ENCODE measurements around the gene KCNS3. TPM values are rescaled to one million over a fixed set of nuclear protein-coding genes. Genes with fewer than 3 reads are reported as not detected.
A peak's percentile ranks its signal among the peaks of the same experiment; 100 is the strongest.

The KCNS3 gene
- total and polyA plus RNA-seq, 12 donors, result 0.50 to 4.3 (median 1.8) TPM

- Histone ChIP-seq H3K27me3 (no peaks in the 10 kb centered on the region), H3K4me3 (no peak overlapping the region), H3K4me1 (replicated peaks in 1 of 2) (peaks cover 0 to 5% of the 10 kb centered on the region in 2 donors), H3K36me3 (replicated peaks in 1 of 2) (no peaks in the 10 kb centered on the region), H3K27ac (no peak overlapping the region), H3K9me3 (replicated peaks in 1 of 3) (no peaks in the 10 kb centered on the region)
- intact Hi-C loops (cut with DNase I), result no loop called here
- DNase-seq, result no peak
- 67 to 90% (median 82%) methylated on average over 2 of the region's 2 CpGs for WGBS, 4 donors
- TF ChIP-seq CTCF (IDR thresholded peaks at IDR 0.05) (no peak), POLR2A (IDR thresholded peaks at IDR 0.05) (no peak)
Measured at GRCh38 chr2:17873021-17873420, 5.4 kb upstream of the KCNS3 start.

DNA sequence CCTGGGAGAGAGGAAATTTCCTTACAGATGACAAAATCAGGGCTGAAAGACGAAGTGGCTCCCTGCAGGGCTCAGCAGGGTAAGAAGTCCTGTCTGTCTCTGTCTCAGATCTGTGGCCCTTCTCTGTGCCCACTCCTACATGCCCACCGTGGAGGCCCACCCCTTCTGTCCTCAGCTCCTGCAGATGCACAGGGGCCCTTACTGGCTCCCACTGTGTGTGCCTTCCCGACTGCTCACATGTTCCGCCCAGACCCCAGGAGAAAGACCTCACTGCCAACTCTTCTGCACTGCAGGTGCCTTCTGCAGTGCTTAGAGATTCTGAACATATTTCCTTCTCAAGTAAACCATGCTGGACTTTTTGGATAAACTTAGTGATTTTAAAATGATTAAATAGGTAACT, 1.9 kb upstream of the KCNS3 start:
- no peaks in the 10 kb centered on the region for H3K9me3 ChIP-seq (replicated peaks in 1 of 3)
- H3K36me3 ChIP-seq (replicated peaks in 1 of 2), result no peaks in the 10 kb centered on the region
- H3K4me3 ChIP-seq, result no peak overlapping the region
- H3K27ac ChIP-seq, result no peak overlapping the region
- TF ChIP-seq POLR2A (IDR thresholded peaks at IDR 0.05) (no peak), CTCF (IDR thresholded peaks at IDR 0.05) (no peak)
- no peak for DNase-seq
- intact Hi-C loops (cut with DNase I), result no loop called here
- H3K27me3 ChIP-seq, result peaks cover 13% of the 10 kb centered on the region
- H3K4me1 ChIP-seq (replicated peaks in 1 of 2), result peaks cover 10 to 12% of the 10 kb centered on the region in 2 donors
- 75 to 88% (median 79%) methylated on average over 4 of the region's 4 CpGs for WGBS, 4 donors

GRCh38 chr2:17877811-17878280, 621 bp upstream of the KCNS3 start:
- intact Hi-C loops (cut with DNase I), result no loop called here
- Histone ChIP-seq H3K4me1 (replicated peaks in 1 of 2) (peaks cover 10 to 12% of the 10 kb centered on the region in 2 donors), H3K9me3 (replicated peaks in 1 of 3) (no peaks in the 10 kb centered on the region), H3K4me3 (peak overlapping the region in 2 of 4 donors; percentile 27 to 75), H3K27ac (no peak overlapping the region), H3K36me3 (replicated peaks in 1 of 2) (no peaks in the 10 kb centered on the region), H3K27me3 (peaks cover 13% of the 10 kb centered on the region)
- WGBS, 4 donors, result 5 to 9% (median 7%) methylated on average over 15 to 28 of the region's 28 CpGs
- TF ChIP-seq POLR2A (IDR thresholded peaks at IDR 0.05) (no peak), CTCF (IDR thresholded peaks at IDR 0.05) (no peak)
- no peak for DNase-seq

GRCh38 chr2:17879137-17879912, 858 bp downstream of the KCNS3 start:
- no peak for TF ChIP-seq POLR2A (IDR thresholded peaks at IDR 0.05)
- no peak for TF ChIP-seq CTCF (IDR thresholded peaks at IDR 0.05)
- Histone ChIP-seq H3K4me3 (peak overlapping the region in 2 of 4 donors; percentile 21 to 75), H3K4me1 (replicated peaks in 1 of 2) (peaks cover 10 to 12% of the 10 kb centered on the region in 2 donors), H3K9me3 (replicated peaks in 1 of 3) (no peaks in the 10 kb centered on the region), H3K27me3 (peaks cover 13% of the 10 kb centered on the region), H3K36me3 (replicated peaks in 1 of 2) (no peaks in the 10 kb centered on the region), H3K27ac (no peak overlapping the region)
- intact Hi-C loops (cut with DNase I), result no loop called here
- 5 to 15% (median 6%) methylated on average over 8 to 49 of the region's 49 CpGs for WGBS, 4 donors
- DNase-seq, result peak in 6 of 7 donors; percentile 17 to 64 (median 48)

Data from adrenal gland (tissue), 12 donors.